RWPE2 (cell line): ENCODE measurements around the gene QRFP.

Source experiments
- ATAC-seq: fragments of 200-7000 bp; cut with Tn5 transposase; 3 replicates; pipeline ENCODE4 v1.9.1; 2021; ENCODE audit warnings: low read depth
- DNase-seq: peaks from one replicate; pipeline ENCODE4 v3.0.0-alpha.2; 2020; ENCODE audit warnings: low spot score
- H3K27ac ChIP-seq: fragments of 450-650 bp; 2 replicates; pipeline ENCODE4 v1.5.1; 2017; ENCODE audit warnings: mild to moderate bottlenecking; ENCODE audit not compliant: poor library complexity, severe bottlenecking
- H3K27me3 ChIP-seq: fragments of 250-450 bp; sonication (Bioruptor Pico); 2 replicates; pipeline ENCODE4 v1.5.1; 2021; ENCODE audit warnings: mild to moderate bottlenecking, moderate library complexity; ENCODE audit not compliant: insufficient read depth, poor library complexity, severe bottlenecking
- H3K36me3 ChIP-seq: fragments of 250-450 bp; sonication (Bioruptor Pico); 2 replicates; pipeline ENCODE4 v1.5.1; 2020; ENCODE audit warnings: low read depth, mild to moderate bottlenecking, moderate library complexity
- H3K4me1 ChIP-seq: fragments of 250-450 bp; sonication (Bioruptor Pico); 2 replicates; pipeline ENCODE4 v1.5.1; 2021; ENCODE audit warnings: mild to moderate bottlenecking, moderate library complexity; ENCODE audit not compliant: insufficient read depth, poor library complexity, severe bottlenecking
- H3K4me3 ChIP-seq: fragments of 250-450 bp; sonication (Bioruptor Pico); 2 replicates; pipeline ENCODE4 v1.5.1; 2021; ENCODE audit warnings: mild to moderate bottlenecking, moderate library complexity; ENCODE audit not compliant: severe bottlenecking
- H3K9me3 ChIP-seq: fragments of 250-450 bp; sonication (Bioruptor Pico); 2 replicates; pipeline ENCODE4 v1.5.1; 2021; ENCODE audit warnings: mild to moderate bottlenecking, moderate library complexity; ENCODE audit not compliant: severe bottlenecking
- CTCF ChIP-seq: fragments of 450-650 bp; IDR thresholded peaks from one replicate; pipeline ENCODE4 v1.5.1; 2017; ENCODE audit warnings: mild to moderate bottlenecking, moderate library complexity; ENCODE audit not compliant: poor library complexity, severe bottlenecking

Gene QRFP

DNA sequence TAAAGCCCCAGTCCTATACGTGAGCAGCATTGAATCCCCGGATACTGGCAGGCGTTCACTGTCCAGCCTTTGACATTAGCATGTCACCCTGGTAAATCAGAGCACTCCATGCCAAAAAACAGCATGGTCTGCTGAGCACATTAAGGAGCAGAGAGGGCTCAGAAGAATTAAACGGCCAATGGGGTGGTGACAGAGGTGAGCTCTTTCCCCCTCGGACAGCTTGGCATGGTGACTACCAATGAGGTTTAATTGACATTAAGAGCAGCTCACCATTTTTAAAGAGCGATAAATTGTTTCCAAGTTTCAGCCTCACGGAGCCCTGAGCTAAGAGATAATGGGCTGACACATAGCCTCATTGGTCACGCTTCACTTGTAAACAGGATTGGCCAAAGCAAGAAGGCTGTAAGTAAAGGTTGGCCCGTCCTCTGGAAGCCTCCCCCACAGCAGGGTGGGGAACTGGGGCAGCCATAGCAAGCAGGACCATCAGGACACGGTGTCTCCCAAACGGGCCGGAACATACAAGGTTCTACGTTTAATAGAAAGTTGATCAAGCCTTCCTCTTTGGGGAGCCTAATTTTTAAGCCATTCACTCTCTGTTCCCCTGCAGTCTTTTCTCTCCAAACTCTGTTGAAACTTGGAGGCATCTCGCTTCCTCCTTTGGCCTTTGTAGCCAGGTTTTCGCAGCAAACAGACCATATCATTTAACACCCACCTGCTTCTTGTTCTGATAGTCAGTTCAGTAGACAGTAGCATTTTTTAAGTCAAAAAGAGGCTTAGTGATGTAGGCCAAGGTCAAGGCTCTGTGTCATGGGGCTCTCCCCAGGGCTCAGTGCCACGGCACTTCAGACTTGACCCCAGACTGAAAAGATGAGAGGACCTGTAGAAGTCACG lies 25.9 kb downstream of the QRFP start:
- H3K4me3 ChIP-seq, result no peak overlapping the region
- no peaks in the 10 kb centered on the region for H3K27me3 ChIP-seq
- H3K9me3 ChIP-seq, result peaks cover 15% of the 10 kb centered on the region
- H3K36me3 ChIP-seq, result peaks cover 82% of the 10 kb centered on the region
- no peak for DNase-seq
- no peaks in the 10 kb centered on the region for H3K4me1 ChIP-seq
- no peak for TF ChIP-seq CTCF
- no peak for ATAC-seq
- H3K27ac ChIP-seq, result no peak overlapping the region

DNA sequence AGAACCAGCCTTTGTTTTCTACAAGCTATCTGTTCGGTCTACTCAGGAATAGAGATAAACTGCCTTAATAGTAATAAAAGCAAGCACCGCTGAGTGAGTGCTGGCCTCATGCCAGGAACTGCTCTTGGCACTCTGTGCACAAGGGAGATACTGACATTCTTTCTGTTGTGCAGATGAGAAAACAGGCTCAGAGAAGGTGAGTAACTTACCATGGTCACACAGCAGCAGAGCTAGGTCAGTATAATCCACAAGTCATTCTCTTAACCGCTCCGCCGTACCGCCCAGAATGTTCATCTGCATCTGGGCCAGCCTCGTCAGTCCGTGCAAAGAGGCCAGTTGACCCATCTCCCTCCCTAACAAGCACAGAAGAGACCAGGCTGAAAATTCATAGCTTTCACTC lies 27.4 kb downstream of the QRFP start:
- ATAC-seq (no peak), DNase-seq (no peak)
- H3K9me3 ChIP-seq, result peaks cover 13% of the 10 kb centered on the region
- H3K27me3 ChIP-seq, result no peaks in the 10 kb centered on the region
- no peak for TF ChIP-seq CTCF
- peaks cover 76% of the 10 kb centered on the region for H3K36me3 ChIP-seq
- no peaks in the 10 kb centered on the region for H3K4me1 ChIP-seq
- no peak overlapping the region for H3K27ac ChIP-seq
- H3K4me3 ChIP-seq, result no peak overlapping the region

- H3K27me3 ChIP-seq, result no peaks in the 10 kb centered on the region
- H3K9me3 ChIP-seq, result peaks cover 13% of the 10 kb centered on the region
- no peak for TF ChIP-seq CTCF
- no peak overlapping the region for H3K4me3 ChIP-seq
- peaks cover 76% of the 10 kb centered on the region for H3K36me3 ChIP-seq
- no peak for ATAC-seq
- H3K4me1 ChIP-seq, result no peaks in the 10 kb centered on the region
- no peak for DNase-seq
- no peak overlapping the region for H3K27ac ChIP-seq
Observed at GRCh38 chr9:130868230-130868629, 28.4 kb downstream of the QRFP start.

GRCh38 chr9:130867556-130867955 lies 29.1 kb downstream of the QRFP start:
- Histone ChIP-seq H3K9me3 (peaks cover 13% of the 10 kb centered on the region), H3K4me3 (no peak overlapping the region), H3K27ac (no peak overlapping the region), H3K36me3 (peaks cover 76% of the 10 kb centered on the region), H3K4me1 (no peaks in the 10 kb centered on the region), H3K27me3 (no peaks in the 10 kb centered on the region)
- no peak for TF ChIP-seq CTCF
- no peak for ATAC-seq
- DNase-seq, result no peak

DNA sequence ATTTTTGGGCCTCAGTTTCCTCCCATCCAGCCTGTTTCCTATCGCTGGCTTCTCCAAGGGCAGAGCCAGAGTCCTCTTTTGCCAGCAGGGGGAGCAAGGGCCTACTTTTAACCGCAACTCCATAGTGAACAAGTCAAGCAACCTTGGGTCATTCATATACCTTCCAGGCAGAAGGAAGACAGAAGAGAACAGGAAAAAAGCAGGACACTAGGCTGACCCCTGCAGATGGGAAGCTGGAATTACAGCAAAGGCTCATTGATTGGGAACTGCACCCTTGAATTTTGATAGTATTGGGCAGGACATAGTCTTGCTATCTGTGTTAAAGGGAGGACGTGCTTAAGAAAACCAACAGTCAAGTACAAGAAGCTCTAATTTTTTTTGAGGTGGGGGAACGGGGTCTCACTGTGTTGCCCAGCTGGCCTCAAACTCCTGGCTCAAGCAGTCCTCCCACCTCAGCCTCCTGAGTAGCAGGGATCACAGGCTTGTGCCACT lies 30.1 kb downstream of the QRFP start:
- H3K36me3 ChIP-seq, result peaks cover 72% of the 10 kb centered on the region
- no peak for DNase-seq
- H3K4me1 ChIP-seq, result no peaks in the 10 kb centered on the region
- TF ChIP-seq CTCF, result peak; percentile 98
- H3K4me3 ChIP-seq, result no peak overlapping the region
- H3K27me3 ChIP-seq, result no peaks in the 10 kb centered on the region
- H3K27ac ChIP-seq, result no peak overlapping the region
- ATAC-seq, result peak; percentile 97
- peaks cover 13% of the 10 kb centered on the region for H3K9me3 ChIP-seq
